ENCODE data around the gene GAS2L1. TPM values are rescaled to one million over a fixed set of nuclear protein-coding genes. Genes with fewer than 3 reads are reported as not detected.

Gene GAS2L1
- total and polyA plus RNA-seq, 2 experiments from 2014 or later, result 17.3 to 21.0 TPM

GRCh38 chr22:29323641-29324040 lies 17.2 kb downstream of the GAS2L1 start:
- H3K4me1 ChIP-seq (ENCODE audit: low read depth), result no peaks in the 10 kb centered on the region
- no peak for DNase-seq (ENCODE audit: low read depth in 1 of 2, low spot score in 1 of 2)
- H3K36me3 ChIP-seq, result peaks cover 2% of the 10 kb centered on the region
- H3K4me3 ChIP-seq, result no peak overlapping the region
- H3K9me3 ChIP-seq (ENCODE audit: low read depth), result no peaks in the 10 kb centered on the region
- no peak for TF ChIP-seq CTCF (IDR thresholded peaks at IDR 0.05; ENCODE audit: low read depth, low read length)
- no peak overlapping the region for H3K27ac ChIP-seq
- no peaks in the 10 kb centered on the region for H3K27me3 ChIP-seq

GRCh38 chr22:29325356-29325755 lies 18.9 kb downstream of the GAS2L1 start:
- DNase-seq (ENCODE audit: low read depth in 1 of 2, low spot score in 1 of 2), result no peak
- no peak overlapping the region for H3K4me3 ChIP-seq
- no peak for TF ChIP-seq CTCF (IDR thresholded peaks at IDR 0.05; ENCODE audit: low read depth, low read length)
- H3K27me3 ChIP-seq, result no peaks in the 10 kb centered on the region
- peaks cover 2% of the 10 kb centered on the region for H3K36me3 ChIP-seq
- no peak overlapping the region for H3K27ac ChIP-seq
- no peaks in the 10 kb centered on the region for H3K4me1 ChIP-seq (ENCODE audit: low read depth)
- H3K9me3 ChIP-seq (ENCODE audit: low read depth), result no peaks in the 10 kb centered on the region

- H3K36me3 ChIP-seq, result peaks cover 2% of the 10 kb centered on the region
- TF ChIP-seq CTCF (IDR thresholded peaks at IDR 0.05; ENCODE audit: low read depth, low read length), result no peak
- H3K4me3 ChIP-seq, result no peak overlapping the region
- H3K9me3 ChIP-seq (ENCODE audit: low read depth), result no peaks in the 10 kb centered on the region
- DNase-seq (ENCODE audit: low read depth in 1 of 2, low spot score in 1 of 2), result no peak
- no peak overlapping the region for H3K27ac ChIP-seq
- no peaks in the 10 kb centered on the region for H3K4me1 ChIP-seq (ENCODE audit: low read depth)
- H3K27me3 ChIP-seq, result no peaks in the 10 kb centered on the region
These were observed 19.4 kb downstream of the GAS2L1 start for GRCh38 chr22:29325785-29326315.

- TF ChIP-seq CTCF (IDR thresholded peaks at IDR 0.05; ENCODE audit: low read depth, low read length), result no peak
- Histone ChIP-seq H3K4me3 (no peak overlapping the region), H3K27ac (no peak overlapping the region), H3K4me1 (ENCODE audit: low read depth) (no peaks in the 10 kb centered on the region), H3K9me3 (ENCODE audit: low read depth) (no peaks in the 10 kb centered on the region), H3K27me3 (no peaks in the 10 kb centered on the region), H3K36me3 (peaks cover 2% of the 10 kb centered on the region)
- DNase-seq (ENCODE audit: low read depth in 1 of 2, low spot score in 1 of 2), result no peak
These were observed 20.0 kb downstream of the GAS2L1 start for GRCh38 chr22:29326481-29326880.

GRCh38 chr22:29327089-29327764 lies 20.8 kb downstream of the GAS2L1 start:
- DNase-seq (ENCODE audit: low read depth in 1 of 2, low spot score in 1 of 2), result no peak
- no peak for TF ChIP-seq CTCF (IDR thresholded peaks at IDR 0.05; ENCODE audit: low read depth, low read length)
- Histone ChIP-seq H3K4me3 (no peak overlapping the region), H3K27ac (no peak overlapping the region), H3K36me3 (peaks cover 2% of the 10 kb centered on the region), H3K27me3 (no peaks in the 10 kb centered on the region), H3K4me1 (ENCODE audit: low read depth) (no peaks in the 10 kb centered on the region), H3K9me3 (ENCODE audit: low read depth) (no peaks in the 10 kb centered on the region)
